GM12878 (cell line): ENCODE results near the gene DNAH17. TPM values are rescaled to one million over a fixed set of nuclear protein-coding genes. Genes with fewer than 3 reads are reported as not detected.

Source experiments
- ATAC-seq: fragments of 200-7000 bp; cut with Tn5 transposase; 3 replicates; pipeline ENCODE4 v1.9.1; 2020; ENCODE audit warnings: mild to moderate bottlenecking, moderate library complexity
- BruUV-seq: library from RNA; stranded (reverse); fragments of 400-500 nt; replicated peaks from 2 replicates; lab custom pipeline; 2021; lab: Mats Ljungman, UMichigan
- CTCF ChIA-PET: fragments of 300-600 bp; sonication (Branson Sonifier 250); formaldehyde crosslinking; extraction: SDS; loops from one replicate; lab custom pipeline; 2021; ENCODE audit warnings: inconsistent platforms; lab: Yijun Ruan, JAX
- POLR2A ChIA-PET: fragments of 350-600 bp; formaldehyde crosslinking; extraction: SDS; loops from one replicate; lab custom pipeline; 2021; ENCODE audit warnings: inconsistent platforms; lab: Charles Lee
- RAD21 ChIA-PET: fragments of 300-600 bp; sonication (Branson Sonifier 250); formaldehyde crosslinking; loops from one replicate; lab custom pipeline; 2023; ENCODE audit warnings: antibody characterized with exemption; ENCODE audit not compliant: unreplicated experiment; lab: Charles Lee
- SMC1A ChIA-PET: fragments of 300-600 bp; sonication (Branson Sonifier 250); formaldehyde crosslinking; loops from one replicate; lab custom pipeline; 2023; ENCODE audit not compliant: unreplicated experiment, uncharacterized antibody; lab: Charles Lee
- DNase-seq: peaks from one replicate; pipeline ENCODE4 v3.0.0-alpha.2; 2011; ENCODE audit warnings: low read depth, low spot score
- FAIRE-seq: peaks from 3 replicates; lab custom pipeline; 2011; peaks lifted over from hg19 to GRCh38; lab: Jason Lieb, UNC
- H2AFZ ChIP-seq: 2 replicates; pipeline ENCODE4 v1.6.0; 2011; ENCODE audit warnings: low read depth, low read length, control low read depth; ENCODE audit not compliant: control insufficient read depth
- H3K27ac ChIP-seq: 2 replicates; pipeline ENCODE4 v1.5.1; 2011; ENCODE audit warnings: control low read depth; ENCODE audit not compliant: control insufficient read depth, insufficient read depth
- H3K27me3 ChIP-seq, 2 experiments: replicated peaks in 1 of 2; 2 replicates each; pipeline versions ENCODE4 v1.6.0 to v1.6.1; 2011; ENCODE audit warnings: low read length in 1 of 2; ENCODE audit not compliant: control insufficient read depth in 2 of 2, insufficient read depth in 2 of 2
- H3K36me3 ChIP-seq, 2 experiments: 2 replicates each; pipeline ENCODE4 v1.5.1; 2011; ENCODE audit warnings: low read length in 1 of 2; ENCODE audit not compliant: control insufficient read depth in 2 of 2, insufficient read depth in 2 of 2
- H3K4me1 ChIP-seq: 2 replicates; pipeline ENCODE4 v1.6.1; 2011; ENCODE audit warnings: mild to moderate bottlenecking, low read length, moderate library complexity, mixed read lengths; ENCODE audit not compliant: control insufficient read depth, insufficient read depth
- H3K4me2 ChIP-seq: 2 replicates; pipeline ENCODE4 v1.6.0; 2011; ENCODE audit warnings: control low read depth; ENCODE audit not compliant: control insufficient read depth, insufficient read depth
- H3K4me3 ChIP-seq: fragments of 200-600 bp; sonication (generic); 2 replicates; pipeline ENCODE4 v1.5.1; 2016
- H3K79me2 ChIP-seq: 2 replicates; pipeline ENCODE4 v1.6.0; 2011; ENCODE audit warnings: low read length; ENCODE audit not compliant: control insufficient read depth, insufficient read depth
- H3K9ac ChIP-seq: 2 replicates; pipeline ENCODE4 v1.8.0; 2011; ENCODE audit warnings: low read length, control low read depth, mixed read lengths; ENCODE audit not compliant: control insufficient read depth, insufficient read depth
- H3K9me3 ChIP-seq: replicated peaks from 3 replicates; pipeline ENCODE4 v1.5.1; 2011; ENCODE audit warnings: mild to moderate bottlenecking, low read length; ENCODE audit not compliant: control insufficient read depth, insufficient read depth
- H4K20me1 ChIP-seq: 2 replicates; pipeline ENCODE4 v1.6.0; 2011; ENCODE audit not compliant: control insufficient read depth, insufficient read depth
- ASH2L ChIP-seq: fragments of 300-600, 200-600 bp; sonication (generic); IDR thresholded peaks from 2 replicates; pipeline ENCODE4 v1.6.1; 2017; ENCODE audit warnings: low read depth, mild to moderate bottlenecking, borderline replicate concordance
- EED ChIP-seq: sonication (generic); IDR thresholded peaks from 2 replicates; pipeline ENCODE4 v1.6.1; 2016; ENCODE audit warnings: antibody characterized with exemption, low read depth
- FOS ChIP-seq: IDR thresholded peaks from 3 replicates; pipeline ENCODE4 v1.6.1; 2011; ENCODE audit warnings: borderline replicate concordance; ENCODE audit not compliant: insufficient read length; ENCODE audit errors: extremely low read depth
- JUND ChIP-seq: IDR thresholded peaks from 2 replicates; pipeline ENCODE4 v1.6.1; 2012; ENCODE audit warnings: low read depth, mild to moderate bottlenecking, low read length, improper control_type of control experiment, moderate library complexity
- KLF5 ChIP-seq: fragments of 450-650 bp; IDR thresholded peaks from 2 replicates; pipeline ENCODE4 v1.6.1; 2014; ENCODE audit warnings: mild to moderate bottlenecking; ENCODE audit not compliant: partially characterized antibody
- RBBP5 ChIP-seq: fragments of 200-600 bp; sonication (generic); conservative IDR thresholded peaks from 2 replicates; pipeline ENCODE4 v1.6.1; 2016
- SIN3A ChIP-seq: IDR thresholded peaks from 2 replicates; pipeline ENCODE4 v1.6.1; 2012; ENCODE audit warnings: low read depth, low read length, improper control_type of control experiment
- TAF1 ChIP-seq: IDR thresholded peaks from 2 replicates; pipeline ENCODE4 v1.6.1; 2011; ENCODE audit warnings: mild to moderate bottlenecking, low read depth, low read length, borderline replicate concordance
- TBL1XR1 ChIP-seq: IDR thresholded peaks from 2 replicates; pipeline ENCODE4 v1.6.1; 2012; ENCODE audit warnings: low read depth, low read length, improper control_type of control experiment
- ZNF274 ChIP-seq: IDR thresholded peaks from one replicate; pipeline ENCODE4 v1.8.0; 2011; ENCODE audit not compliant: insufficient read length, insufficient read depth
- WGBS: methylation state at CpG from one replicate; pipeline ENCODE4 v1.1.6; 2016; ENCODE audit warnings: low lambda C conversion rate; ENCODE audit not compliant: insufficient replicate concordance, insufficient coverage; ENCODE audit errors: missing lambda C conversion rate; 5-methylcytosine and 5-hydroxymethylcytosine counted together
- in situ Hi-C: fragments of 300-500 bp; cut with MboI; formaldehyde crosslinking; loops from 9 replicates; pipeline ENCODE4 v1.14.3; 2018; ENCODE audit warnings: mixed read lengths
- intact Hi-C: fragments of 100-400 bp; cut with micrococcal nuclease; formaldehyde crosslinking; loops from one replicate; pipeline ENCODE4 v1.14.2; 2022; ENCODE audit not compliant: unreplicated experiment
- polyA plus RNA-seq, 11 experiments: library from polyadenylated mRNA; depleted of rRNA in 4 of 11; unstranded in 6 of 11; stranded (reverse) in 5 of 11; fragments of >200 nt; fragmentation: Nextera tagmentation in 4 of 11; fragmentation: Illumina TruSeq in 1 of 11; extraction: Ambion mirVana in 4 of 11; extraction: Trizol in 1 of 11; gene quantifications; 1 replicate in 1 of 11; 2 replicates in 10 of 11; pipeline versions ENCODE4 v1.2.1 to v1.2.3, GENCODE V29; 2011 to 2016; ENCODE audit warnings: inconsistent platforms in 2 of 11, missing spikeins in 2 of 11, low read depth in 1 of 11
- total RNA-seq, 4 experiments: library from RNA; depleted of rRNA in 3 of 4; stranded (reverse); fragments of >200 nt in 3 of 4; fragmentation: Illumina TruSeq in 1 of 4; extraction: Trizol in 1 of 4; gene quantifications; 2 replicates each; pipeline versions ENCODE4 v1.2.1 to v1.2.3, GENCODE V29; 2013 to 2021
- TF ChIP-seq, protein P1 (sequence below): fragments of 450-650 bp; IDR thresholded peaks from 2 replicates; pipeline ENCODE4 v1.6.1; 2016; ENCODE audit warnings: mild to moderate bottlenecking, moderate library complexity, borderline replicate concordance
- TF ChIP-seq, protein P2 (sequence below): fragments of 450-650 bp; formaldehyde crosslinking; IDR thresholded peaks from 2 replicates; pipeline ENCODE4 v1.4.0; 2020; ENCODE audit warnings: mild to moderate bottlenecking, moderate library complexity

Gene DNAH17
- total and polyA plus RNA-seq, 10 of the 15 experiments (the other 5 are each of a cell fraction or from before 2014, with no cell fraction given): 0.16 to 2.9 (median 0.56) TPM

DNA sequence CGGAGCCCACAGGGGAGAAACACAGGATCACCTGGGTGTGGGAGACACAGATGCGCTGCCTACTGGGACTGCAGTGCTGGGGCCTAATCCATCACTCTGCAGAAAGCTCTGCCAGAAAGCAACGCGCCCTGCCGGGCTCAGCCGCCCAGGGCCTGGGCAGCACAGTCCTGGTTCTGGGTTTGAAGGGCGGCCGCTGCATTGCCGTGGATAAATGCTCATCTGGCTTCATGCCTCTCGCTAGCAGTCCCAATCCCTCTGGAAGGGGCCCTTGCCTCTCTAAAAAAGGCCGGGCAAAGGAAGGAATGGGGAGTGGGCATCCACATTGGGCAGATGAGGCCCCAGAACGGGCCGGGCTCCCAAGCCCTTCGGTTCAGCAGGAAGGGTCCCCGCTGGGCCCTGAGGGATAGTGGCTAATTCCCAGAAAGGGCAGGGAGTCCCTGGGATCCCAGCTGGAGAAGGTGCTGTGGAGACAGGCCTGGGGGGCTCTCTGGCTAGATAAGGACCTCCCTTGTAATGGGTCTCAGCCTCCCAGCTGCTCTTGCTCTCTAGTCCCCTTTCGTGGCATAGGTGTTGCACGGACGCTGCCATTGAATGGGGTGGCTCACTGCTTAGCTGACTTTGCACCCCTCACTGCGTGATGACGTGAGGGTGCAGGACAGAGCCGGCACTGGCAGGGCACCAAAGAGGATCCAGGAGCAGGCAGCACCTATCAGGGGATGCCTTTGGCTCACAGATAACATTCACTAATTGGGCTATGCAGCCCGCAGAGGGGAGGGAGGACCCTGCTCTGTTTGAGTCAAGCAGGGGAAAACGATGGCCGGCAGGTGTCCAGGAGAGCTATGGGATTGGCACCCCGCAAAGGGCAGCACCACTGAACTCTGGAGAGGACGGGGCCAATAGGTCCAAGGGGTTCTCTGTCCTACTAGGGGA lies 110.1 kb downstream of the DNAH17 start:
- no peaks in the 10 kb centered on the region for H3K27me3 ChIP-seq
- 58% methylated on average over 26 of the region's 26 CpGs for WGBS
- no peaks in the 10 kb centered on the region for H3K36me3 ChIP-seq
- intact Hi-C loops (no loop called here), in situ Hi-C loops (no loop called here)
- FAIRE-seq (no peak), DNase-seq (no peak), ATAC-seq (no peak)
- BruUV-seq: no TSS peak
- H3K9ac ChIP-seq: no peak overlapping the region
- ChIA-PET POLR2A (no interaction called here), RAD21 (no interaction called here), CTCF (interaction anchor here (0.6 kb wide), 1 partner anchor 389 kb away, joined by 3 read pairs; no protein-coding TSS in a partner anchor), SMC1A (no interaction called here)
- H3K4me2 ChIP-seq: no peak overlapping the region
- no peaks in the 10 kb centered on the region for H4K20me1 ChIP-seq
- H2AFZ ChIP-seq: no peak overlapping the region
- H3K27ac ChIP-seq: no peak overlapping the region
- H3K4me3 ChIP-seq: no peak overlapping the region
- peaks cover 2% of the 10 kb centered on the region for H3K79me2 ChIP-seq
- peaks cover 9% of the 10 kb centered on the region for H3K4me1 ChIP-seq
- H3K9me3 ChIP-seq: peaks cover 4% of the 10 kb centered on the region; the same call in 2 of the 3 replicates
- TF ChIP-seq, protein P1, sequence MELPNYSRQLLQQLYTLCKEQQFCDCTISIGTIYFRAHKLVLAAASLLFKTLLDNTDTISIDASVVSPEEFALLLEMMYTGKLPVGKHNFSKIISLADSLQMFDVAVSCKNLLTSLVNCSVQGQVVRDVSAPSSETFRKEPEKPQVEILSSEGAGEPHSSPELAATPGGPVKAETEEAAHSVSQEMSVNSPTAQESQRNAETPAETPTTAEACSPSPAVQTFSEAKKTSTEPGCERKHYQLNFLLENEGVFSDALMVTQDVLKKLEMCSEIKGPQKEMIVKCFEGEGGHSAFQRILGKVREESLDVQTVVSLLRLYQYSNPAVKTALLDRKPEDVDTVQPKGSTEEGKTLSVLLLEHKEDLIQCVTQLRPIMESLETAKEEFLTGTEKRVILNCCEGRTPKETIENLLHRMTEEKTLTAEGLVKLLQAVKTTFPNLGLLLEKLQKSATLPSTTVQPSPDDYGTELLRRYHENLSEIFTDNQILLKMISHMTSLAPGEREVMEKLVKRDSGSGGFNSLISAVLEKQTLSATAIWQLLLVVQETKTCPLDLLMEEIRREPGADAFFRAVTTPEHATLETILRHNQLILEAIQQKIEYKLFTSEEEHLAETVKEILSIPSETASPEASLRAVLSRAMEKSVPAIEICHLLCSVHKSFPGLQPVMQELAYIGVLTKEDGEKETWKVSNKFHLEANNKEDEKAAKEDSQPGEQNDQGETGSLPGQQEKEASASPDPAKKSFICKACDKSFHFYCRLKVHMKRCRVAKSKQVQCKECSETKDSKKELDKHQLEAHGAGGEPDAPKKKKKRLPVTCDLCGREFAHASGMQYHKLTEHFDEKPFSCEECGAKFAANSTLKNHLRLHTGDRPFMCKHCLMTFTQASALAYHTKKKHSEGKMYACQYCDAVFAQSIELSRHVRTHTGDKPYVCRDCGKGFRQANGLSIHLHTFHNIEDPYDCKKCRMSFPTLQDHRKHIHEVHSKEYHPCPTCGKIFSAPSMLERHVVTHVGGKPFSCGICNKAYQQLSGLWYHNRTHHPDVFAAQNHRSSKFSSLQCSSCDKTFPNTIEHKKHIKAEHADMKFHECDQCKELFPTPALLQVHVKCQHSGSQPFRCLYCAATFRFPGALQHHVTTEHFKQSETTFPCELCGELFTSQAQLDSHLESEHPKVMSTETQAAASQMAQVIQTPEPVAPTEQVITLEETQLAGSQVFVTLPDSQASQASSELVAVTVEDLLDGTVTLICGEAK: no peak
- no peak for TF ChIP-seq SIN3A
- TF ChIP-seq ZNF274: no peak
- no peak for TF ChIP-seq RBBP5
- TF ChIP-seq, protein P2, sequence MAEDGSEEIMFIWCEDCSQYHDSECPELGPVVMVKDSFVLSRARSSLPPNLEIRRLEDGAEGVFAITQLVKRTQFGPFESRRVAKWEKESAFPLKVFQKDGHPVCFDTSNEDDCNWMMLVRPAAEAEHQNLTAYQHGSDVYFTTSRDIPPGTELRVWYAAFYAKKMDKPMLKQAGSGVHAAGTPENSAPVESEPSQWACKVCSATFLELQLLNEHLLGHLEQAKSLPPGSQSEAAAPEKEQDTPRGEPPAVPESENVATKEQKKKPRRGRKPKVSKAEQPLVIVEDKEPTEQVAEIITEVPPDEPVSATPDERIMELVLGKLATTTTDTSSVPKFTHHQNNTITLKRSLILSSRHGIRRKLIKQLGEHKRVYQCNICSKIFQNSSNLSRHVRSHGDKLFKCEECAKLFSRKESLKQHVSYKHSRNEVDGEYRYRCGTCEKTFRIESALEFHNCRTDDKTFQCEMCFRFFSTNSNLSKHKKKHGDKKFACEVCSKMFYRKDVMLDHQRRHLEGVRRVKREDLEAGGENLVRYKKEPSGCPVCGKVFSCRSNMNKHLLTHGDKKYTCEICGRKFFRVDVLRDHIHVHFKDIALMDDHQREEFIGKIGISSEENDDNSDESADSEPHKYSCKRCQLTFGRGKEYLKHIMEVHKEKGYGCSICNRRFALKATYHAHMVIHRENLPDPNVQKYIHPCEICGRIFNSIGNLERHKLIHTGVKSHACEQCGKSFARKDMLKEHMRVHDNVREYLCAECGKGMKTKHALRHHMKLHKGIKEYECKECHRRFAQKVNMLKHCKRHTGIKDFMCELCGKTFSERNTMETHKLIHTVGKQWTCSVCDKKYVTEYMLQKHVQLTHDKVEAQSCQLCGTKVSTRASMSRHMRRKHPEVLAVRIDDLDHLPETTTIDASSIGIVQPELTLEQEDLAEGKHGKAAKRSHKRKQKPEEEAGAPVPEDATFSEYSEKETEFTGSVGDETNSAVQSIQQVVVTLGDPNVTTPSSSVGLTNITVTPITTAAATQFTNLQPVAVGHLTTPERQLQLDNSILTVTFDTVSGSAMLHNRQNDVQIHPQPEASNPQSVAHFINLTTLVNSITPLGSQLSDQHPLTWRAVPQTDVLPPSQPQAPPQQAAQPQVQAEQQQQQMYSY (CRISPR knock-in tag): no peak
- no peak for TF ChIP-seq TBL1XR1
- no peak for TF ChIP-seq EED
- no peak for TF ChIP-seq TAF1
- TF ChIP-seq KLF5: no peak
- no peak for TF ChIP-seq JUND
- TF ChIP-seq ASH2L: no peak
- no peak for TF ChIP-seq FOS
